KG1 (cell line): Measurements from ENCODE around the gene CYRIA.

Experiments
- DNase-seq: peaks from one replicate; lab custom pipeline; 2025; lab: John Stamatoyannopoulos, UW

The CYRIA gene

GRCh38 chr2:16669388-16669787, 3.8 kb upstream of the CYRIA start:
- DNase-seq: no peak

- no peak for DNase-seq
Measured at GRCh38 chr2:16666449-16666801, 791 bp upstream of the CYRIA start.

GRCh38 chr2:16664809-16665747, 556 bp downstream of the CYRIA start:
- DNase-seq: no peak

GRCh38 chr2:16664052-16664731, 1.4 kb downstream of the CYRIA start:
- peak; percentile 19 for DNase-seq

GRCh38 chr2:16663121-16663905, 2.3 kb downstream of the CYRIA start:
- DNase-seq: no peak

- no peak for DNase-seq
Measured at GRCh38 chr2:16661936-16662839, 3.4 kb downstream of the CYRIA start.

GRCh38 chr2:16661526-16661925, 4.1 kb downstream of the CYRIA start:
- DNase-seq: no peak

GRCh38 chr2:16660556-16660955, 5.1 kb downstream of the CYRIA start:
- DNase-seq: no peak

- no peak for DNase-seq
Measured at GRCh38 chr2:16660114-16660513, 5.5 kb downstream of the CYRIA start.

- no peak for DNase-seq
Measured at GRCh38 chr2:16658076-16658739, 7.4 kb downstream of the CYRIA start.

GRCh38 chr2:16657671-16658070, 8.0 kb downstream of the CYRIA start:
- no peak for DNase-seq

- no peak for DNase-seq
Measured at GRCh38 chr2:16656784-16657391, 8.7 kb downstream of the CYRIA start.

GRCh38 chr2:16655905-16656642, 9.6 kb downstream of the CYRIA start:
- no peak for DNase-seq

GRCh38 chr2:16655445-16655837, 10.2 kb downstream of the CYRIA start:
- no peak for DNase-seq

GRCh38 chr2:16654833-16655444, 10.7 kb downstream of the CYRIA start:
- DNase-seq: no peak

GRCh38 chr2:16653799-16654198, 11.8 kb downstream of the CYRIA start:
- no peak for DNase-seq

- no peak for DNase-seq
Measured at GRCh38 chr2:16653083-16653375, 12.6 kb downstream of the CYRIA start.

GRCh38 chr2:16652296-16653082, 13.1 kb downstream of the CYRIA start:
- no peak for DNase-seq
